Ovary (tissue), 3 donors: ENCODE measurements around the gene ASIC1.

Experiments
- CTCF ChIP-seq, 3 donors: fragments of 450-650 bp in 2 of 3; fragments of 200-600 bp in 1 of 3; IDR thresholded peaks; one replicate each; pipeline versions ENCODE4 v1.5.1 to v1.8.0; 2016 to 2022; ENCODE audit warnings: antibody characterized with exemption in 3 of 3, mild to moderate bottlenecking in 1 of 3
- POLR2A ChIP-seq: fragments of 450-650 bp; IDR thresholded peaks from one replicate; pipeline ENCODE4 v1.6.1; 2017; ENCODE audit warnings: antibody characterized with exemption, mild to moderate bottlenecking, moderate library complexity
- donor health status: DM: no; HTN: no; CAD: no.

- no peak for TF ChIP-seq POLR2A
- TF ChIP-seq CTCF (IDR thresholded peaks at IDR 0.05) = no peak
Measured at GRCh38 chr12:50021031-50021430, 36.4 kb upstream of the ASIC1 start.
